NCI-H524 treated with DMSO at 0.1 percent for 48 hours (cell line): Measurements from ENCODE around the gene KCNK5.

ENCODE experiments used
- DNase-seq: peaks from one replicate; lab custom pipeline; 2025; lab: John Stamatoyannopoulos, UW

The KCNK5 gene

DNA sequence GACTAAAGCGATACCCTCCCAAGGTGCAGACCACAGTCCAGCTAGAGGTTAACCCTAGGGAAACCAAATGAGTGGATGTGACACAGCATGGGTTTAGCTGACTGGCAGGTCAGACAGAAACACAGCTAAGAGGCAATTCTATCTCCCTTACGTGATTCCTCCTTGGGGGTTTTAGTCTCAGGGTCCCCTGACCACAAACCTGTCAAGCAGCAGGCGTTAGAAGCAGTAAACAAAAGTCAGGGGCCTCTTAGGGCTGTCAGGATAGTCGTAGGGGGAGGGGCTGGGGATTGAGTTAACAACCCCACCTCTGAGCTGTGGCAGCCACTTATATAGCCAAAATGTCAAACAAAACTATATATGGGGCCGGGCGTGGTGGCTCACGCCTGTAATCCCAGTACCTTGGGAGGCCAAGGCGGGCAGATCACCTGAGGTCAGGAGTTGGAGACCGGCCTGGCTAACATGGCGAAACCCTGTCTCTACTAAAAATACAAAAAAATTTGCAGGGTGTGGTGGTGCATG is 13.6 kb downstream of the KCNK5 start:
- no peak for DNase-seq

DNA sequence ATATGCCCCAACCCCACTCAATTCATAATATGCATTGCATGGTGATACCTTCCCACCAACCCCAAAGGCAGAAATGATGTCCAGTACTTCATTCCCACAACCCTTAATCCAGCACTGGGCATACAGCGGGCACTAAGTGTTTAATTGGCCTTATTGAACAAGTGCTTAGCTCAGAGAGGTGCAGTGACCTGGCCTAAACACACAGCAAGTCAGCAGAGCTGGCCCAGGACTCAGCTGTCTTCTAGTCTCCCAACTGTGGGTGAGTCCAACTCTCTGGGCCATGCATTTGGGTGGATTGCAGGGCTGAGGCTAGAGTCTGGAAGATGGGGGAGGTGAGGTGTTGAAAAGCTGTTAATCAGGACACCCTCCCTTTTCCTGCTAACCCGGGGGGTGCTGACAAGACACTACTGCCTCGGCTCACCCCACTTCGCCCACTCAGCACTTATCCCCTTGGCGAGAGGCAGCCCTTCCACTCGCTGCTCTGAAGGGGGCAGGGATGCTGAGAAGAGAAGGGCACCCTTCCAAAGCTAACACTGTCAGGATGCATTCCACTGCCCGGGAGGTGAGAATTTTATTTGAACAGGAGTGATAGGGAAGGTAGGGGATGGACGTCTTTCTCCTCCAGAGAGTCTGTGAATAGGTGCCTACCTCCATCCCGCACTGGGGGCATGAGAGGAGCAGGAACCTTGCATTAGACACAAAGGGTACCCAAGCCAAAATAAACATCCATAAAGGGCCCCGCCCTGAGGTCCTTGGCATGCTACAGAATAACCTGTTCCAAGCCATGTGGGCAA is 14.2 kb downstream of the KCNK5 start:
- DNase-seq, result no peak

DNA sequence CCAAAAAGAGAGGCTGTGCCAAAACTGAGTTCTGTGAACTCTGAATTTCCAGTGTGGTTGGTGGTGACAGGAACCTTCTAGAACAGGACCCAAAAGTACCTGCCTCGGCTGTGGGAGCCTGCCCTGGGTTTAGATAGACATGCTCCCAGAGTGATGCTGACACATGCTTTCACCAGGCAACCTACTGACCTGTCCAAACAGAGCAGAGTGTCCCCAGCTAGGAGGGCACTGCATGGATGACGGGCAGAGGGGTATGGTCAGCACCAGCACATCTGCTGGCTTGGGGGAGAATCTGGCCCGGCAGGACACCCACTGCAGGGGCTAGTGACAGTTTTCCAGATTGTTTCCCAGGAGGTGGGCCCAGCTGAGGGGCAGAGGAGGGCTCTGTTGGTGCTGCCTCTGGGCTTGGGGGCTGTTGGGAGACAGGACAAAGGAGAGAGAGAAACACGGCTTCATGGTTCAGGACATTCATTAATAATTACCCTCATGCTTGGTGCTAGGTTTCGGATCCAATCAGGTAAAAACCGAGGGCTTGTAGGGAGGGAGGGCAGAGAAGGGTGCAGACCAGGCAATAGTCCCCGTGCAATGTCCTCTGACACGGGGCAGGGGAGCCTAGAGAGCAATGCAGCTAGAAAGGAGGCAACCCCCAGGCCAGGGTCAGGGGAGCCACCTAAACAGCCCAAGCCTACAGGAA is 15.0 kb downstream of the KCNK5 start:
- no peak for DNase-seq

DNA sequence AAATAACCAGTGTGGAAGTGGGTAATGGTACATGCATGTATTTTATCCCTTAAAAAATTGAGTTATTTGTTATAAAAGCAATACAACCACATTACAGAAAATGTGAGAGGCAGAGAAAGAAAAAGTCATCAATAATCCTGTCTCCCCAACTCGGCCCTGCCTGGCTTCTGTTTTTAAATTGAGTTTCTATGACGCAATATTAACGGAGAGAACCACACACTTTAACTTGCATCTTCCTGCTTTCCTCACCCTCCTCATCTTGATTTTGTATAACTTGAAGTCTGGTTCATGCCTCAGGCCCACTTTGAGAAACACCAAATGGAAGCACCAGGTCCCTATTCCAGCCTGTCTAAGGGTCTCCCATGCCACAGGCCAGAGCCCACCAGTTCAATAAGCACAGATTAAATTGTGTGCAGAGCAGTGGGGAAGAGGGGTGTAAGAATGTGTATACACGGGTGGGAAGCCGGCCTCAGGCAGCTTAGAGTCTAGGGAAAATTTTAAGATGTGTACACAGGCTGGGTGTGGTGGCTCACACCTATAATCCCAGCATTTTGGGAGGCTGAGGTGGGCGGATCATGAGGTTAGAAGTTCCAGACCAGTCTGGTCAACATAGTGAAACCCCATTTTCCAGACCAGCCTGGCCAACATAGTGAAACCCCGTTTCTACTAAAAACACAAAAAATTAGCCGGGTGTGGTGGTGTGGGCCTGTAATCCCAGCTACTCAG is 15.9 kb downstream of the KCNK5 start:
- DNase-seq, result no peak

DNA sequence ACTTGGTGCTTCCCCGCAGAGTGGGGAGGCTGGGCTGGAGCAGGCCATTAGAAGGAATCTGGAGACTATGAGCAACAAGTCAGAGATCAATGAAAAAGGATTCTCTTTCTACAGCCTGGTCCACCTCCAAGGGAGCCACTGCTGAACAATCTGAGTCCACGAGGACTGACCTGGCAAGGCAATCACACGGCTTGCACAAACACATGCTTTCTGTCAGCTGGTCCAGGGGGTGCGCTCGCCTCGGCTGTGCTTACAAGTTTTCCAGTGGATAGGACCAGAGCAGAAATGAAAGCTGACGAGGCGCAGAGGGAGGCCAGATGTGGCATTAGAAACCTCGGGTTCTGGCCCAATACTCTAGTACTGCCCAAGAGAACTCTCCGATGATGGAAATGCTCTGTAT is 18.1 kb downstream of the KCNK5 start:
- DNase-seq, result no peak

DNA sequence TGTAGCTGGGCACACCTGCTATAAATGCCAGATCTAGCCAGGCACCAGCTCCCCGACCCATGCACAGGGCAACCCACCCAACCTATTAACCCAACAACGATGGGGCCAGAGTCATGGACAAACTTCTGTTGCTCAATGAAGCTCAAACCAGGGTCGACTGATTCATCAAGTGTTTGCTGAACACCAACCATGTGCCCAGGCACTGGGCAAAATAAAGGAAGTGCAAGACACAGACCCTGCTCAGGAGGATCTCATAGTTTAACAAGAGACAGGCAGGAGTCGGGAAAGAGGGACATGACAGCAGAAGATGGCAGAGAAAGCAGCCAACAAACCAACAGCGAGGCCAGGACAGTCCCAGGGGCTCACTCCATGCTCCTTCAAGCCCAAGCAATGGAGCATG is 18.8 kb downstream of the KCNK5 start:
- DNase-seq, result no peak

DNA sequence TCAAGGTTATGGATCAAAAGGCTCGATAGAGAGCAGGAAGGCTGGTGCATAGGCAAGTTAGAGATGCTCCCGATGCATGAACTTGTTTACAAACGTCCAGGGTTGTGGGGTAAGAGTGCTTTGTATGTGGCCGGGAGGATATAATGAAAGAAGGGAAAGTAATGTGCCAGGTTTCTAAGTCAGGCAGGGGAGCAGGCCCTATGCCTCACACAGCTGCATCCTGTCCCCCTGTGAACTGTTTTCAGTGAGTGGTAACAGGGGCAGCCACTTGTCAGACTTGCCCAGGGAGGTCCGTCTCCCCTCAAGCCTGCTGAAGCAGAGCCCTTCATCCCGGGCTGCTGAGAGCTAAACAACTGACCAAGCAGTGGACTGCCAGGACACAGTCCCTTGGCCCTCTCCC is 19.4 kb downstream of the KCNK5 start:
- no peak for DNase-seq

DNA sequence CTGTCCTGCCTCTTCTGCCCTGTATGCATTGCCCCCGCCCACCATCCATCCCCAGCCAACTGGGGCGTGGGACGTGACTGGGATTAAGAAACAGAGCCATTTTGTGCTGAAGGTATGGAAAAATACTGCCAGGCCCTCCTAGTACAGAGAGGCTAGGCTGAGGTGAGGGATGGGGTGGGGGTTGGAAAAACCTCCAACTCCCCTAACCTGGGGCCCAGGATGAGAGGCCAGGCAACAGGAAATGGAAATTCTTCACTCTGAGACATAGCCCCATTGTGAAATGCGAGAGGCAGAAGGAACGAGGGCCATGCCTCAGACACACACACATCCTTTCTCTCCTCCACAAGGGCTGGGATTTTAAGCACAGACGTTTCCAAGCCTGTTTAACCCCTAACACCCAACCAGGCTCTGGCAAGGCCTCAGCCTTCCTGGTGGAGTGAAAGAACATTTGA is 19.9 kb downstream of the KCNK5 start:
- no peak for DNase-seq

DNA sequence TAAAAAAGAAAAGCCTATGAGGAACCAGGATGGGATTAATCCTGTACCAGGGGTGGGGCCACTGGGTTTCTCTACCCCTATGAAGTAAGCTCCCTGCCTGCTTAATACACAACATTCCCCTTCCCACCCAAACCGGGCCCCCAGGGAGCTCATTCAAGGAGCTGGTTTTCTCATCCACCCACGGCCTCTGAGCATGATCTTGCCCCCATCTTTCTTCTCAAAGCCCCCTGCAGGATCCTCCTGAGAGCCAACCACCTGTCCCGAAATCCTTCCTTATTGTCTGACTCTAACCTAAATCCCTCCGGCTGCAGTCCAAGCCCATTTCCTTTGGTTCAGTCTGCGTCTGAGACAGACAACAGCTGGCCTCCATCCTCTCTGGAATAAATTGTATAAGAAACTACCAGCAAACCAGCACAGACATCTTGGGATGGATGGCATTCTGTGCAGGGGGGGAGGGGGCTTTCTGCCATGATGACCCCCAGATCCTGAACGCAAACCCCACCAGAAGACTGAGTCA is 21.0 kb downstream of the KCNK5 start:
- DNase-seq, result peak; percentile 88

DNA sequence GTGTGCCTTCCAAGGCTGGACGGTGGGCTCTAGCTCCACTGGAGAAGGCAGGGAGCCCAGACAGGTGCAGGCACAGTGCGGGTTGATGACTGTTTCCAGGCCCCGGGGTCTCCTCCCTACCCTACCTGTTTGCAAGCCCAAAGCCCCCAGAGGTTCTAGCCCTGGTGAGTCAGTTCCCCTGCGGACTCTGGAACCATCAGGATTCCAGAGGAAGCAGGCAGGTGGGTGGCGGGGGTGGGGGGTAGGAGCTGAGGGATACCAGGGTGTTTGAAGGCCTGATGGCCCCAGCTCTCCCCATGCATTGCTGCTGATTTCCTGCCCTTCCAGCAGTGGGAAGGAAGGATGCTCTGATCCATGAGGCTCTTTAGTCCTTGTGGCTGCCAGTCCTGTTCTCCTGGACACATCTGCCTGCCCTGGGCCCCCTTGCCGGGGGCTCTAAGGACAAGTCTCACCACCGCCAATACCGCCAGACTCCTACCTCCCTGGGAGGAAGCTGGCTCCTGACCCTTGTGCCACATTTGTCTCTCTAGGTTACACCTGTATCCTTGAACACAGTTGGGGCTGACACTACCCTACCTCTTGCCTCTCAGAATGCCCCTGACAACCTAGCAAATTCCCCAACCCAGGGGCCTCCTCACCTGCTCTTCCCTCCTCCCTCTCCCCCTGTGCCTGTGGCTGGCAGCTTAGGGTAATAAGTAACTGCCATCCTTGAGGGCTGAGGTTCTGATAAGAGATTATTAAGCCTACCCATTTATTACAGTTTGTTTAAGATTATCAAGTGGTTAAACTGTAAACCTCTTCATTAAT is 21.7 kb downstream of the KCNK5 start:
- no peak for DNase-seq

DNA sequence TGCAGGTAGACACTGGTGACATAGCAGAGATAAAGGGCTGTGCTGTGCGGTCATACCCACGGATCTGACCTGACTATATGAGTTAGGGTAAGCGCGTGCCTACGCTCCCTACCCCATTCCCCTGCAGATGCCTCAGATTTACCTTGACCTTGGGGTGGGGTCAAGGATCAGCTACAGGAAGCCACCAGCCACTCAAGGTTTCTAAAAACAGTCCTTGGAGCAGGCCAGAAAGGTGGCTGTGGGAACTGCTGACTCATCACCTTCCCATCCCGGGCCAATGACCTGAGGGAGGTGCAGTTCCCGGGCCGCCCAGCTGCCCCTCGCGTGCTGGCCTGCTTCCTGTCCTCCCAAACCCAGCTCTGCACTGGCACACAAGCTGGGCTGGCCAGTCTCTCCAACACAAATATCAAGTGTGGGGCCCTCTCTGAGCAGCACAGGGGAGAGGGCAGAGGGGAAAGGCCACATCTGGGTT is 23.0 kb downstream of the KCNK5 start:
- DNase-seq, result no peak

DNA sequence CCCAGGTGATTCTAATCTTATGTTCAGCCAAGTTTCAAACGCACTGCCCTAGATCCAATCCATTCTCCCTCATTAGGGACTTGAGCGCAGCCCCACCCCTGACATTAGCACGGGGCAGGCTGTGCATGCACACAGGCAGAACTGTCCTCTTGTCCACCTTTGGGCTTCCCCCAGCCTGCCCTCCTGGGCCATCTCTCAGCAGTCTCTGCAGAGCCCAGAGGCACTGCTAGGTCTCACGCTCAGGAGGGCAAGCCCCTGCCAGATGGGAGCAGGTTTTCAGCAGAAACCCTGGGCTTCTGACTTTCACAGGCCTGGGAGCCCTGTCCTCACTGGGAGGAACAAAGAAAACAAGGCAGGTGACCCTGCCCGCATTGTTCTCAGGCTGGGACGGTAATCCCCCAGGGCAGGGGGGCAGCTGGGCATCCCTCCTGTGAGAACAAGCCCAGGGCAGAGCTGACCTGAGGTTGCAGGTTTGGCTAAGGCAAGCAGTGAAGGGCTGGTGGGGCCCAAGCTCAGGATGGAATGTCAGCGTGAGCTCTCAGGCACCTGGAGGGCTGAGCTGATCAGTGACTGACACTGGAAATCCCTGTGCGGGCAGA is 24.5 kb downstream of the KCNK5 start:
- DNase-seq, result no peak

DNA sequence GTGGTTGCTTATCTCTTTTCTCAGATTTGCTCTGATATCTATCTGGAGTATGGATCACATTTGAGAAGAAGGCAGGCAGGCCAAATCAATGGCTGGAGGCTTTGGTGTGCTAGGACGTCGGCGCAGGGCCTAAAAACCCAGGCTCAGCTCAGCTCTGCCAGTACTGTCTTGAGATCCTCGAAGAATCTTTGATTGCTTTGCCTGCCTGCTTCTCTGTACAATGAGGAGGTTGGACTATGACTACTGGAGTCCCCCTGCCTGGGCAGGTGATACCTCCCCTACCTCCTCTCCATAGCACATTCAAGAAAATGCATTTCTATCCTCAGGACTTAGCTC is 25.1 kb downstream of the KCNK5 start:
- no peak for DNase-seq

DNA sequence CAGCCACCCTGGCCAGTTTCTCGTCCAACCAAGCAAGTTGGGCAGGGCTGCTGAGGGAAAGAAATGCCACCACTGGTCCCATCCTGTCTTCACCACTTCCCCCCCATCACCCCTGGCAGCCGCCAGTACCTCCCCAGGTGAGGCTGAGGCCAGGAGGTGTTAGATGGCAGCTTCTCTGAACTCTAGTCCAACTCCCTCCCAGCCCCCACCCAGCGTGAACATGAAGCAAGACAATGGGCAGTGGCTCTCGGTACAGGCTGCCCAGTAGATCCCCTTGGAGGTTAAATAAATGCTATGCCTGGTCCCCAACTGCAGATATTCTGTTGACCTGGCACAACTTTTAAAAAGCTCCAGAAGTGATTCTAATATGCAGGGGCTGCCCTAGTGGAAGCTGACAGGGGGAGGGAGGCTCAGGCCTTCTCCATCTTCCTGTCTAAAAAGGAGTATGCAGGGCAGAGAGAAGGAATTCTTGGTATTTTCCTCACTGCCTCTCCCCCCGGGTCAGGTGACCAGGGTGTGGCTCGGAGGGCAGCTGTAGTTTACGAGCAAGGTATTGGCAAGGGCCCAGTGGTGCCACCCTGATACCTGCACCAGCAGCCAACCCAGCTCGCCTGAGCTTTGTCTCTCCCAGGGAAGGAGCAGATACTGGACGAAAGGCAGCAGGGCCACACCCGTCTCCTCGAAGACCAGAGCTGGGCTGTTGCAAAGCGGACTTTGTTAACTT is 25.7 kb downstream of the KCNK5 start:
- DNase-seq, result no peak

DNA sequence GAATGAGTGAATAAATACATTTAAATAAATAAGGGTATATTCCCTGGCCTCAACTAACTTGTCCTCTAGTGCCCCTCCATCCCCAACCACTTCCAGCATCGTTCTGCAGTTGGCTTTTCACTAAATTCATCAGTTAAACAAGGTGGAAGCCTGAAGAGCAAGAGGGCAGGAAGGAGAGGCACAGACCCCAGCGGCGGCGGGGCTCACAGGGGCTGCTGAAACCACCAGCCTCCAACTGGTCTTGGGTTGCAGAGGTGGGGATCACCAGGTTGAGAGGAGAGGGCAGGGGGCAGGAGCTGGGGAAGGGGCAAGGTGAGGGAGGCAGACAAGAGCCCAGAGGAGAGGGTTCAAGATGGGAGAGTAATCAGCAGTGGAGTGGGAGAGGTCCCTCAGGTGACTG is 27.1 kb downstream of the KCNK5 start:
- DNase-seq, result no peak

DNA sequence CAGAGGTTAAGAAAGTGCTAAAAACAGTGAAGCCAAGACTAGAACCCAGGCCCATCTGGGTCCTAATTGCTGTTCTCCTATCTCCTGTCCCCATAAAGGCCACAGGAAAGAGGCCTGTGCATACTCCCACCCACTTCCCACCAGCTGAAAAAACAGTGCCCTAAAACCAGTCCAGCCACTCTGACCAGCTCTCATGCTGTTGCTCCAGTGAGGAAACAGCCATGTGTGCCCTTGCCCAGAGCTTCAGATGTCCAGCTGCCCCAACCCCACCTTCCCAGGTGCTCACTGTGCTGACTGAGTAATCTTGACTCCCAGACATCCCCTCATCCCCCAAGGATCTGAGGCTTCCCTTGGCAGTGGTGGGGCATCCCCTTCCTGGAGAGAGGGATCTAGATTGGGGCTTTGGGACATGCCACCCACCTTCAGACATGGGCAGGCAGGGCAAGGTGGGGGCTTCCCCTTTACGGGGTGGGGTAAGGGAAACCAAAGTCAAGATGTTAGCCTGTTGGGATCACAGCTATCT is 28.7 kb downstream of the KCNK5 start:
- DNase-seq, result no peak

DNA sequence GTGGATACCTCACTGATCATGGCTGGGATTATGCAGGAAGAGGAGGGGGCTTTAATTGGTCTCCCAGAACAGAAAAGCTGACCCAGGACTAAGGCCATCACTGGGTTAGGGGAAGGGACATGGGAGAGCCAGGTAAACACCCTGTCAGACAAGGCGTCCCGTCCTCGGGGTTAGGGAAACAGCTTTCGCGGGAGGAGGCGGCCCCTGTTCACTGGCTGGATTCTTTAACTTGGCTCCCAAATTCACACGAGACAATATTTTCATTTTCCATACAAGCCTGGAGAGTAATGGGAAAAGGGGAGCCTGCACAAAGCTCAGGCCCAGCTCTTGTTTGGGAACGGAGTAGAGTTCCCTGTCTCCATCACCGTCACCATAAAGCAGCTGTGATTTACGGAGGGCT is 29.3 kb downstream of the KCNK5 start:
- DNase-seq, result no peak

DNA sequence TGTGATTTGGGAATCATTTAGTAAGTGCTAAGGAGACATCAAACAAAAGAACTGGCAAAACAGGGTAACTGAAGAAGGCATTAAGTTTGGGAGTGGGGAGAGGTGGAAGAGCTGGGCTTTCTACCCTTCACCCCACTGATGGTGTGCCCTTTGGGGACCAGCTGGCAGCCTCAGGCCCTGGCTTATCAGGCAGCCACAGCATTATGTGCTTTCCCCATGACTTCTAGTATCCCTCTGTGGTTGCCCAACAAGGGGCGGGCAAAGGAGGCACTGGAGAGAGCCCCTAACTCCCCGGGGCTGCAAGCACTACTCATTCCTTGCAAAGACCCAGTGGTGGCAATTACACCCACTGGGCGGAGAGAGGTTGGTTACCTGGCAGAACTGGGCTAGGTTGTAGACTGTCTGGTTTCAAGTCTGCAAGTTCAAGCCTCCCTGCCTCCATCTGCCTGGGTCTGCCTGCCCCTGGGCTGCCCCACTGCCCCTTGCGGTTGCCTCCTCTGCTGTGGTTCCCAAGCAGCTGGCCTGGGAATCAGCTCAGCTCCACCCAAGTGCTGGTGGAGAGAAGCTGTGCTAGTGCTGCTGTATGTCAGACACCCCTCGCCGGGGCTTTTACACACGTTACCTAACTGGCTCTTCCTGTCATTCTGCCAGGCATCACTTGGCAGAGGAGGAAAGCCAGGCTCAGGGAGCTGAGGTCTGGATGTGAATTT is 29.9 kb downstream of the KCNK5 start:
- no peak for DNase-seq

DNA sequence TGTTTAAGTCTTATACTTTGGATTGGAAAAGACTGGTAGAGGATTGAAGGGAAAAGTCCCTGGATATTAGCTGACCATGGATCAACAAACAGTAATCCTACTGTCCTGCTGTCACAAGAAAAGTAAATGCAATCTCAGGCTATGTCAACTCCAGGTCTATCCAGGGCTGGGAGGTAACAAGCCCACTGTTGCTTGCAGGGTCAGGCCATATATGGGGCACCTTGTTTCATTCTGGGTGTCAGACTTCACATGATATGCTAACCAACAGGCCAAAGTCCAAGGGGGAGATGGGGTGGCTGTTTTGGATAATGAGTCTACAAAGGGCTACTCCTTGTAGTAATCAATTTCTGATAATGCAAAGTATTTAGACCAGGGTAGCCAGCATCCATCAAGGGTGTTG is 30.7 kb downstream of the KCNK5 start:
- no peak for DNase-seq
